A673 (cell line): Measurements from ENCODE around the gene SLC47A2. TPM values are rescaled to one million over a fixed set of nuclear protein-coding genes. Genes with fewer than 3 reads are reported as not detected.

Experiments
- BruUV-seq: library from RNA; stranded (reverse); fragments of 400-500 nt; replicated peaks from 2 replicates; lab custom pipeline; 2021; lab: Mats Ljungman, UMichigan
- CTCF ChIA-PET: fragments of 300-600 bp; sonication (Branson Sonifier 250); formaldehyde crosslinking; loops from one replicate; lab custom pipeline; 2022; ENCODE audit warnings: antibody characterized with exemption; lab: Charles Lee
- POLR2A ChIA-PET: fragments of 300-600 bp; sonication (Branson Sonifier 250); formaldehyde crosslinking; loops from one replicate; lab custom pipeline; 2022; ENCODE audit warnings: antibody characterized with exemption; ENCODE audit not compliant: low non-redundant PET; lab: Charles Lee
- DNase-seq: peaks from one replicate; pipeline ENCODE4 v3.0.0-alpha.2; 2015; ENCODE audit warnings: low spot score
- H3K27ac ChIP-seq: fragments of 200-600 bp; sonication (generic); 2 replicates; pipeline ENCODE4 v1.5.1; 2016; ENCODE audit warnings: mixed run types, low read depth, mild to moderate bottlenecking, mixed read lengths, antibody characterized with exemption, low read length; ENCODE audit not compliant: poor library complexity, severe bottlenecking
- H3K27me3 ChIP-seq: fragments of 200-600 bp; sonication (generic); replicated peaks from 2 replicates; pipeline ENCODE4 v1.6.1; 2017; ENCODE audit warnings: mixed run types, low read depth, mild to moderate bottlenecking, mixed read lengths, antibody characterized with exemption, low read length; ENCODE audit not compliant: insufficient read depth, poor library complexity
- H3K36me3 ChIP-seq: fragments of 200-600 bp; sonication (generic); 2 replicates; pipeline ENCODE4 v1.6.1; 2016; ENCODE audit warnings: mixed run types, mild to moderate bottlenecking, mixed read lengths, antibody characterized with exemption, low read length; ENCODE audit not compliant: insufficient read depth, poor library complexity, severe bottlenecking
- H3K4me1 ChIP-seq: fragments of 200-600 bp; sonication (generic); 2 replicates; pipeline ENCODE4 v1.6.1; 2017; ENCODE audit warnings: mixed run types, mild to moderate bottlenecking, mixed read lengths, antibody characterized with exemption, low read length; ENCODE audit not compliant: insufficient read depth, poor library complexity, severe bottlenecking
- H3K4me3 ChIP-seq: fragments of 200-600 bp; sonication (generic); 2 replicates; pipeline ENCODE4 v1.5.1; 2016; ENCODE audit warnings: low read depth, mixed run types, mild to moderate bottlenecking, mixed read lengths, low read length; ENCODE audit not compliant: poor library complexity, severe bottlenecking
- H3K9me3 ChIP-seq: fragments of 200-600 bp; sonication (generic); 2 replicates; pipeline ENCODE4 v1.6.1; 2016; ENCODE audit warnings: mixed run types, low read depth, mild to moderate bottlenecking, mixed read lengths, antibody characterized with exemption, low read length; ENCODE audit not compliant: poor library complexity, severe bottlenecking
- EZH2 ChIP-seq: fragments of 200-600 bp; sonication (generic); IDR thresholded peaks from 2 replicates; pipeline ENCODE4 v1.6.1; 2017; ENCODE audit warnings: borderline replicate concordance, low read depth, mild to moderate bottlenecking, mixed read lengths, antibody characterized with exemption, low read length; ENCODE audit not compliant: poor library complexity, severe bottlenecking
- intact Hi-C: fragments of 100-400 bp; cut with micrococcal nuclease; formaldehyde crosslinking; loops from one replicate; pipeline ENCODE4 v1.10.0; 2022; ENCODE audit not compliant: unreplicated experiment
- total RNA-seq: library from RNA; stranded (reverse); gene quantifications from 2 replicates; pipeline ENCODE4 v1.2.3, GENCODE V29; 2021
- TF ChIP-seq, protein P1 (sequence below): fragments of 300-800, 200-600 bp; sonication (generic); conservative IDR thresholded peaks from 2 replicates; pipeline ENCODE4 v1.5.1; 2017; ENCODE audit warnings: low read depth, mild to moderate bottlenecking, antibody characterized with exemption, low read length, moderate library complexity, mixed read lengths

Gene SLC47A2
- total RNA-seq, 1 experiment from 2014 or later: not detected

GRCh38 chr17:19755821-19756510 lies 39.6 kb upstream of the SLC47A2 start:
- ChIA-PET CTCF (interaction anchor here (0.8 kb wide), 1 partner anchor 11 kb away, joined by 5 read pairs; no protein-coding TSS in a partner anchor), POLR2A (no interaction called here)
- Histone ChIP-seq H3K4me3 (no peak overlapping the region), H3K27ac (no peak overlapping the region), H3K4me1 (no peaks in the 10 kb centered on the region), H3K36me3 (no peaks in the 10 kb centered on the region), H3K27me3 (no peaks in the 10 kb centered on the region), H3K9me3 (no peaks in the 10 kb centered on the region)
- TF ChIP-seq, protein P1, sequence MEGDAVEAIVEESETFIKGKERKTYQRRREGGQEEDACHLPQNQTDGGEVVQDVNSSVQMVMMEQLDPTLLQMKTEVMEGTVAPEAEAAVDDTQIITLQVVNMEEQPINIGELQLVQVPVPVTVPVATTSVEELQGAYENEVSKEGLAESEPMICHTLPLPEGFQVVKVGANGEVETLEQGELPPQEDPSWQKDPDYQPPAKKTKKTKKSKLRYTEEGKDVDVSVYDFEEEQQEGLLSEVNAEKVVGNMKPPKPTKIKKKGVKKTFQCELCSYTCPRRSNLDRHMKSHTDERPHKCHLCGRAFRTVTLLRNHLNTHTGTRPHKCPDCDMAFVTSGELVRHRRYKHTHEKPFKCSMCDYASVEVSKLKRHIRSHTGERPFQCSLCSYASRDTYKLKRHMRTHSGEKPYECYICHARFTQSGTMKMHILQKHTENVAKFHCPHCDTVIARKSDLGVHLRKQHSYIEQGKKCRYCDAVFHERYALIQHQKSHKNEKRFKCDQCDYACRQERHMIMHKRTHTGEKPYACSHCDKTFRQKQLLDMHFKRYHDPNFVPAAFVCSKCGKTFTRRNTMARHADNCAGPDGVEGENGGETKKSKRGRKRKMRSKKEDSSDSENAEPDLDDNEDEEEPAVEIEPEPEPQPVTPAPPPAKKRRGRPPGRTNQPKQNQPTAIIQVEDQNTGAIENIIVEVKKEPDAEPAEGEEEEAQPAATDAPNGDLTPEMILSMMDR: no peak
- TF ChIP-seq EZH2: no peak
- no peak for DNase-seq
- intact Hi-C loops: no loop called here
- BruUV-seq: no TSS peak

DNA sequence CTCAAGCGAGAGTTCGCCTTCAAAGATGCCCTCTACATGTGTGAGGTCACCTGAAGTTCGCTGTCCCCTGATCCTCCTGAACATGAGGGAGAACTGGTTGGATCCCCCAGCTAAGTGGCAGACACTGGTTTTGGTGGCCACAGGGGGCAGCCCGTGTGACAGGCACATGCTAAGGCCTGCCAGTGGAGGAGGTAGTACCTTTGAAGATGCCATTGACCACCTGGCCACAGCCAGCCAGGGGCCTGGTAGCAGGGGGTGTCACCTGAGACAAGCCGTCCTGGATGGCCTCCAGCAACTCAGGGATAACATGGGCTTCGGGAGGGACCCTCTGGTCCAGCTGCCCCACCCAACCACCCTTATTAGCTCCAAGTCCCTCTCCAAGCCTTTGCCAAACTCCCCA lies 39.0 kb upstream of the SLC47A2 start:
- H3K36me3 ChIP-seq: no peaks in the 10 kb centered on the region
- H3K27me3 ChIP-seq: no peaks in the 10 kb centered on the region
- no peaks in the 10 kb centered on the region for H3K4me1 ChIP-seq
- no TSS peak for BruUV-seq
- no peak for DNase-seq
- no peak overlapping the region for H3K4me3 ChIP-seq
- POLR2A ChIA-PET: no interaction called here
- CTCF ChIA-PET: no interaction called here
- intact Hi-C loops: no loop called here
- no peak for TF ChIP-seq EZH2
- TF ChIP-seq, protein P1: no peak
- no peaks in the 10 kb centered on the region for H3K9me3 ChIP-seq
- no peak overlapping the region for H3K27ac ChIP-seq

GRCh38 chr17:19753661-19754463 lies 37.5 kb upstream of the SLC47A2 start:
- ChIA-PET CTCF (interaction anchor here (1.0 kb wide), 1 partner anchor 8 kb away, joined by 10 read pairs; no protein-coding TSS in a partner anchor), POLR2A (no interaction called here)
- Histone ChIP-seq H3K4me1 (no peaks in the 10 kb centered on the region), H3K27me3 (no peaks in the 10 kb centered on the region), H3K36me3 (no peaks in the 10 kb centered on the region), H3K27ac (no peak overlapping the region), H3K9me3 (no peaks in the 10 kb centered on the region), H3K4me3 (no peak overlapping the region)
- no TSS peak for BruUV-seq
- intact Hi-C loops: no loop called here
- DNase-seq: peak; percentile 34
- no peak for TF ChIP-seq EZH2
- TF ChIP-seq, protein P1: peak; percentile 74
